Measurements from ENCODE around the gene SLAMF7.
"Not testable (repeated sequence)": the region's sequence is repeated elsewhere in the genome, so short reads cannot be mapped to it uniquely, and the experiment has no call there.

Gene SLAMF7, protein sequence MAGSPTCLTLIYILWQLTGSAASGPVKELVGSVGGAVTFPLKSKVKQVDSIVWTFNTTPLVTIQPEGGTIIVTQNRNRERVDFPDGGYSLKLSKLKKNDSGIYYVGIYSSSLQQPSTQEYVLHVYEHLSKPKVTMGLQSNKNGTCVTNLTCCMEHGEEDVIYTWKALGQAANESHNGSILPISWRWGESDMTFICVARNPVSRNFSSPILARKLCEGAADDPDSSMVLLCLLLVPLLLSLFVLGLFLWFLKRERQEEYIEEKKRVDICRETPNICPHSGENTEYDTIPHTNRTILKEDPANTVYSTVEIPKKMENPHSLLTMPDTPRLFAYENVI

DNA sequence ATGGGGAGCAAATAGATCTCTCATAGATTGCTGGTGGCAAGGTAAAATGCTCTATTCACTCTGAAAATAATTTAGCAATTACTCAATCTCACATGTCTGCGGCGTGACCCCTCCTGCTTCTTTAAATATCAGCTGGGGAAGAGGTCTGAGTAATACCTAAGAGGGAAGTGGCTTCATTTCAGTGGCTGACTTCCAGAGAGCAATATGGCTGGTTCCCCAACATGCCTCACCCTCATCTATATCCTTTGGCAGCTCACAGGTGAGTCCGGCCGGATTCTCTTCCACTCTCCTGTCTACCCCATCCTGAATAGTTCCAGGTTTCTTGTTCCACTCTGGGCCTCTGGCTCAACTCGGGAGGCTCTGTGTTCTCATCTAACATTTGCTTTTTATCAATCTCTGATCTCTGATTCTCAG, at the start of gene SLAMF7:
TSS of gene SLAMF7 (plus strand) at position 150 of the 414 bp plus-strand sequence. CDS start at position 205, 55 bp downstream.
- peaks cover 10% of the 10 kb centered on the region for H3K9me3 ChIP-seq (ENCODE audit: control insufficient read depth, low read length)
- DNase-seq (ENCODE audit: low read depth), result no peak
- H3K36me3 ChIP-seq (ENCODE audit: control insufficient read depth, insufficient read depth, low read length, severe bottlenecking), result no peaks in the 10 kb centered on the region
- H3K27me3 ChIP-seq (replicated peaks; ENCODE audit: control insufficient read depth, insufficient read depth, low read length), result peaks cover 12% of the 10 kb centered on the region
- no peak within 1 kb of the TSS for H3K9ac ChIP-seq (ENCODE audit: low read length)
- H3K4me1 ChIP-seq (ENCODE audit: control insufficient read depth, insufficient read depth, low read length), result no peaks in the 10 kb centered on the region
- no peak within 1 kb of the TSS for H3K4me3 ChIP-seq (ENCODE audit: low read length)

DNA sequence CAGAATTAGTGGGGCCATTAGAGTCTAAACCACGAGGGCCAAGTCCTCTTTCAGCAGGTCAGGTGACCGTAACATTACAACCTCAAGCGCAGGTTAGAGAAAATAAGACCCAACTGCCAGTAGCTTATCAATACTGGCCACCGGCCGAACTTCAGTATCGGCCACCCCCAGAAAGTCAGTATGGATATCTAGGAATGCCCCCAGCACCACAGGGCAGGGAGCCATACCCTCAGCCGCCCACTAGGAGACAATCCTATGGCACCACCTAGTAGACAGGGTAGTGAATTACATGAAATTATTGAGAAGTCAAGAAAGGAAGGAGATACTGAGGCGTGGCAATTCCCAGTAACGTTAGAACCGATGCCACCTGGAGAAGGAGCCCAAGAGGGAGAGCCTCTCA, 46.7 kb upstream of the SLAMF7 start:
- DNase-seq (ENCODE audit: low read depth); H3K9ac ChIP-seq (ENCODE audit: low read length); H3K27me3 ChIP-seq (replicated peaks; ENCODE audit: control insufficient read depth, insufficient read depth, low read length); H3K4me1 ChIP-seq (ENCODE audit: control insufficient read depth, insufficient read depth, low read length); H3K4me3 ChIP-seq (ENCODE audit: low read length); H3K36me3 ChIP-seq (ENCODE audit: control insufficient read depth, insufficient read depth, low read length, severe bottlenecking); H3K9me3 ChIP-seq (ENCODE audit: control insufficient read depth, low read length): not testable (repeated sequence)

DNA sequence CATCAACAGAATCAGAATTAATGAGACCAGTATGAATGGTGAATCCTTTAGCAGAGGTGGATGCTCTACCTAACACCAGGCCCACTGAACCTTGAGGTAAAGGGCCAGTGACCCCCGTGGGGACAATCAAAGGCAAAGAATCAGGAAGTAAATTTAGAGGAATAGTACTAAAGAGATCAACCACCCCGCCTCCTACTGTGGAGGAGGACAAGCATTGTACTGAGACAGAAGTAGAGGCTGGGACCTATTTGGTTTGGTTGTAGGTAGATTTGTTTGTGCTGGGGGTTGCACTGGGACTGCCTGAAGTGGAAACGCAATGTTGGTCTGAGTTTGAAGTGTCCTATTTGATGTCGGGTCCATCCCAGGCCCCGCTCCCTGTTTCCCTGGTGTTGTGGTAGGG, 36.9 kb upstream of the SLAMF7 start:
- Histone ChIP-seq H3K36me3 (ENCODE audit: control insufficient read depth, insufficient read depth, low read length, severe bottlenecking) (no peaks in the 10 kb centered on the region), H3K9ac (ENCODE audit: low read length) (no peak overlapping the region), H3K9me3 (ENCODE audit: control insufficient read depth, low read length) (no peaks in the 10 kb centered on the region), H3K4me1 (ENCODE audit: control insufficient read depth, insufficient read depth, low read length) (no peaks in the 10 kb centered on the region), H3K27me3 (replicated peaks; ENCODE audit: control insufficient read depth, insufficient read depth, low read length) (peaks cover 5% of the 10 kb centered on the region), H3K4me3 (ENCODE audit: low read length) (no peak overlapping the region)
- no peak for DNase-seq (ENCODE audit: low read depth)

DNA sequence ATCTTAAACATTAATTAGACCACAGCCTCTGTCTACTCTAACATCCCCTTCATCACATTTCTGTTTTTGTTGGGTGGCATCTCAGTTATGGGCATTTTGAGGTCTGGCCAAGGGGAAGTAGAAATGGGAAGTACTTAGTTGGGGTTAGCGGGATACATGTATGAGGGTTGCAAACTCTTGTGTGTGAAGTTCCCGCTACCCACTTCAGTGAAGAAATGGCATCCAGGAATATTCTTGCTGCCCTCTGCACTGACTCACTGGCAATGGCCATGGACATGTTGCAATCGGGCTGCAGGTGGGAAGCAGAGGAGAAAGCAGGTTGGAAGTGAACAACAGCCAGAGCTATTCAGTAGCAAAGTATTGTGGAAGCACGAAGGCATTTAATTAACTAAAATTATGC, 34.8 kb upstream of the SLAMF7 start:
- Histone ChIP-seq H3K4me1 (ENCODE audit: control insufficient read depth, insufficient read depth, low read length) (no peaks in the 10 kb centered on the region), H3K27me3 (replicated peaks; ENCODE audit: control insufficient read depth, insufficient read depth, low read length) (peaks cover 20% of the 10 kb centered on the region), H3K9ac (ENCODE audit: low read length) (no peak overlapping the region), H3K4me3 (ENCODE audit: low read length) (no peak overlapping the region), H3K9me3 (ENCODE audit: control insufficient read depth, low read length) (no peaks in the 10 kb centered on the region), H3K36me3 (ENCODE audit: control insufficient read depth, insufficient read depth, low read length, severe bottlenecking) (no peaks in the 10 kb centered on the region)
- no peak for DNase-seq (ENCODE audit: low read depth)

DNA sequence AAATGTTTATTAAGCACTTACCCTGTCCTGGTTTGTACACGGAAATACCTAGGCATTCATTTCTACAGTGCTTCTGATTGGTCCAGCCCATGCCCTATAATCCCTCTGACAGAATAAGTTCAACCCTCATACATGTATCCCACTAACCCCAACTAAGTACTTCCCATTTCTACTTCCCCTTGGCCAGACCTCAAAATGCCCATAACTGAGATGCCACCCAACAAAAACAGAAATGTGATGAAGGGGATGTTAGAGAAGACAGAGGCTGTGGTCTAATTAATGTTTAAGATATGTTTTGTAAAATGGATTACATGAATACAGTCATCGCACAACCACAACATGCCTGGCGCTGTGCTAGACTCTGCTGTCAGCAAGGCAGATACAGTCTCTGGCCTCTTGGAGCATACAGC, 33.8 kb upstream of the SLAMF7 start:
- H3K9me3 ChIP-seq (ENCODE audit: control insufficient read depth, low read length); H3K36me3 ChIP-seq (ENCODE audit: control insufficient read depth, insufficient read depth, low read length, severe bottlenecking); H3K4me3 ChIP-seq (ENCODE audit: low read length); H3K4me1 ChIP-seq (ENCODE audit: control insufficient read depth, insufficient read depth, low read length); H3K9ac ChIP-seq (ENCODE audit: low read length); DNase-seq (ENCODE audit: low read depth): not testable (repeated sequence)
- peaks cover 24% of the 10 kb centered on the region for H3K27me3 ChIP-seq (replicated peaks; ENCODE audit: control insufficient read depth, insufficient read depth, low read length)

DNA sequence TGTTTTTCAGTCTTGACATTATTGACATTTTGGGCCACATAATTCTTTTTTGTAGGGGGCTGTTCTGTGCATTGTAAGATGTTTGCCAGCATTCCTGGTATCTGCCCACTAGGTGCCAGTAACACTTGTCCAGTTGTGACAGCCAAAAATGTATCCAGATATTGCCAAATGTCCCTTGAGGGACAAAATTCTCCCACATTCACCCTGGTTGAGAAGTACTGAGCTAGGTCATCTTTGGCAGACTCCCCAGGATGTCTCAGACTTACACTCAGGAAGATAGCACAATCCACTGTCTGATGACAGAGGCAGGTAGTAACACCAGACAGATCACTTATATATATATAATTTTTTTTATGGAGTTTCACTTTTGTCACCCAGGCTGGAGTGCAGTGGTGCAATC, 33.3 kb upstream of the SLAMF7 start:
- Histone ChIP-seq H3K27me3 (replicated peaks; ENCODE audit: control insufficient read depth, insufficient read depth, low read length) (peaks cover 28% of the 10 kb centered on the region), H3K36me3 (ENCODE audit: control insufficient read depth, insufficient read depth, low read length, severe bottlenecking) (no peaks in the 10 kb centered on the region), H3K4me3 (ENCODE audit: low read length) (no peak overlapping the region), H3K9me3 (ENCODE audit: control insufficient read depth, low read length) (no peaks in the 10 kb centered on the region), H3K4me1 (ENCODE audit: control insufficient read depth, insufficient read depth, low read length) (no peaks in the 10 kb centered on the region), H3K9ac (ENCODE audit: low read length) (no peak overlapping the region)
- DNase-seq (ENCODE audit: low read depth), result no peak

DNA sequence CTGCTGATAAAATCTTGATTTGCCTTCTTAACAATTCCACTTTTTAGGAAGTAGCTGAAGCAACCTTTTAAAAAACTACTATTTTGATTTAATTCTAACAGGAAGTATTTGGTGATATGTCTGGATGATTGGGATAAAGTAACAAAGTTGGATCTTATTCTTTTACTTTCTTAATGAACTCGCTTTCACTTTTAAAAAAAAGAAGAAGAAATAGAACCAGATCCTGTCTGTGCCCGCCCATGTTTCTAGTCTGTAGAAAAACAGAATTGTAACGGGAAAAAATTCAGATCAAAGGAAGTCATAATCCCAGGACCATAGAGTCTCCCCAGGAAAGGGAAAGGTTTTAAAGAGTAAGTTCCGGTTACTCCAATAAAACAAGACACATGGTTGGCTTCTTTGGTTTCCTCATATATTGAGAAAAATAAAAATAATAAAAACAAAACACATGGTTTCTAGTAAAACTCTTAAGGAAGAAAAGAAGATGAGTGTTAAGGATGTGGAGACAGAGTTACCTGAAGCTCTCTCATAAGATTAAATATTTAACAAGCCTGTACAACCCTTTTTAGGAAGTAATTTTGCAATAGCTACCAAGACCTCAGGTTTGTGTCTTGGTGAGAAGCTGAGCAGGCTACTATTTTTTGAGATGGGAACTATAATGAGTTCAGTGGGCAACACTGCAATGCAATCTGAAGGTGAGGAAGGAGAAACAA, 32.4 kb upstream of the SLAMF7 start:
- H3K27me3 ChIP-seq (replicated peaks; ENCODE audit: control insufficient read depth, insufficient read depth, low read length), result peaks cover 34% of the 10 kb centered on the region
- DNase-seq (ENCODE audit: low read depth), result no peak

DNA sequence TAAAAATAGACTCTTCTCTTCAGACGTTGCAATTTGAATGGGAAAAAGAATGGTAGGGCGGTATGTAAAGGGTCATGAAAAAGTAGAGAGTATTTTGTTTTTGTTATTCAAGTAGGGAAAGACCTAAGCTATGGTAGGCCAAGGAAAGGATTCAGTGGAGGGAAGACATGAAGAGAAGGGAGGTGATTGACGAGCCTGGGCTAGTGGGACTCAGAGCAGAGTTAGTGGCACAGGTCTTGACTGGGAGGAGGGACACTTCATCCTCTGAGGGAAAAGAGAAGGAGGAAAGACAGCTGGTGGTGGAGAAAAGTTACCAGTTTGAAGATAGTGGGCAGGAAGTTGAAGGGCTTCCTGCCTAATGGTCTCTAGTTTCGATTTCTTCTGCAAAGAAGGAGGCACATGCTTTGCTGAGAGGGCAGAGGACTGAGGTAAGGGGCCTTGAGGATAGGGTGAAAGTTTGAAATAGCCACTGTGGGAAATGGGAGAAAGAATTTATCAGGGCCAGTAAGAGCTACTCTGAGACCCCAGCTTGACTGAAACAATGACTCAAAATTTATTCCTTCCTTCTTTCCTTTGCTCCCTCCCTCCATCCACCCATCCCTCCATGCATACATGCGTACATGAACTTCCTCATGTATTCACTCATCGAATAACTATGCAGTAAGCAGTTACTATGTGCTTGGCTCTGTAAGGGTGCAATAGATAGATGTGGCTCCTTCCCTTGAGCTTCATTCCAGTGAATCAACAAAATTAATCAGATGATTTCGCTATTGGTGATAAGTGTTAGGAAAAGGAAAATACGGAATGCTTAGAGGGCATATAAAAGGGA, 31.6 kb upstream of the SLAMF7 start:
- Histone ChIP-seq H3K9ac (ENCODE audit: low read length) (no peak overlapping the region), H3K9me3 (ENCODE audit: control insufficient read depth, low read length) (no peaks in the 10 kb centered on the region), H3K4me3 (ENCODE audit: low read length) (no peak overlapping the region), H3K36me3 (ENCODE audit: control insufficient read depth, insufficient read depth, low read length, severe bottlenecking) (no peaks in the 10 kb centered on the region), H3K27me3 (replicated peaks; ENCODE audit: control insufficient read depth, insufficient read depth, low read length) (peaks cover 40% of the 10 kb centered on the region), H3K4me1 (ENCODE audit: control insufficient read depth, insufficient read depth, low read length) (no peaks in the 10 kb centered on the region)
- no peak for DNase-seq (ENCODE audit: low read depth)

More for the DNA sequence above, 32.4 kb upstream of the SLAMF7 start:
- Histone ChIP-seq H3K36me3 (ENCODE audit: control insufficient read depth, insufficient read depth, low read length, severe bottlenecking) (no peaks in the 10 kb centered on the region), H3K9ac (ENCODE audit: low read length) (no peak overlapping the region), H3K9me3 (ENCODE audit: control insufficient read depth, low read length) (no peaks in the 10 kb centered on the region), H3K4me3 (ENCODE audit: low read length) (no peak overlapping the region), H3K4me1 (ENCODE audit: control insufficient read depth, insufficient read depth, low read length) (no peaks in the 10 kb centered on the region)

DNA sequence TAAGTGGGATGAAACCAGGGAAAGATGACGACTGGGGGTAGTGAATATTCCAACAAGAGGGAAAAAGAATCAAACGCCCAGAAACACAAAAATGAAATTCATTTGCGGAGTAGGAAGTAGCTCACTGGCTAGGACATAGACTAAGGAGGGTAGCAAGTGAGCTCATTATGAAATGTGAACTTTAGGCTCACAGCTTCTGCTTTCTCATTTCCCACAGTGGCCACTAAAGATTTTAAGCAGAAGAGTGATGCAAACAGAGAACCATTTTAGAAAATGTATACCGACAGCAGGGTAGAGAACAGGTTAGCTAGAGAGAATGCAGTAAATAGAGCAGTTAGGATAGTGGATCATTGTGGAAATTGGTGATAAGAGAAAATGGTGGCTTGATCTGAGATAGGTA, 30.9 kb upstream of the SLAMF7 start:
- Histone ChIP-seq H3K9me3 (ENCODE audit: control insufficient read depth, low read length) (no peaks in the 10 kb centered on the region), H3K27me3 (replicated peaks; ENCODE audit: control insufficient read depth, insufficient read depth, low read length) (peaks cover 45% of the 10 kb centered on the region), H3K36me3 (ENCODE audit: control insufficient read depth, insufficient read depth, low read length, severe bottlenecking) (no peaks in the 10 kb centered on the region), H3K4me1 (ENCODE audit: control insufficient read depth, insufficient read depth, low read length) (no peaks in the 10 kb centered on the region), H3K4me3 (ENCODE audit: low read length) (no peak overlapping the region), H3K9ac (ENCODE audit: low read length) (no peak overlapping the region)
- DNase-seq (ENCODE audit: low read depth), result no peak

DNA sequence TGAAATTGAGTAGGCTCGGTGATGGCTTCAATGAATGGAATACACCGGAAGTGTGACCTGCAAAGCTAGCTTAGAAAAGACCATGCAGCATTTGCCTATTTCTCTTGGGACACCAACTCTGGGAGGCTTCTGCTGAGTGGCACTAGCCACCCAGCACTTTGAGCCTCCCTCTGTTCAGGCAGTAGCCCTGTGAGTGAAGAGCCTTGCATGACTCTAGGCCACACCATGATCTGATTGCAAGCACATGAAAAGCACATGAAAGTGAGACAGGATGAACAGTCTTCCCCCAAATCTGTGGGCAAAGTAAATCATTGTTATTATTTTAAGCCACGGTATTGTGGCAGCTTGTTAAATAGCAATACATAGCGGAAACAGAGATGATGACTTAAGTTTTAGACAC, 30.2 kb upstream of the SLAMF7 start:
- H3K9ac ChIP-seq (ENCODE audit: low read length), result no peak overlapping the region
- DNase-seq (ENCODE audit: low read depth), result no peak

DNA sequence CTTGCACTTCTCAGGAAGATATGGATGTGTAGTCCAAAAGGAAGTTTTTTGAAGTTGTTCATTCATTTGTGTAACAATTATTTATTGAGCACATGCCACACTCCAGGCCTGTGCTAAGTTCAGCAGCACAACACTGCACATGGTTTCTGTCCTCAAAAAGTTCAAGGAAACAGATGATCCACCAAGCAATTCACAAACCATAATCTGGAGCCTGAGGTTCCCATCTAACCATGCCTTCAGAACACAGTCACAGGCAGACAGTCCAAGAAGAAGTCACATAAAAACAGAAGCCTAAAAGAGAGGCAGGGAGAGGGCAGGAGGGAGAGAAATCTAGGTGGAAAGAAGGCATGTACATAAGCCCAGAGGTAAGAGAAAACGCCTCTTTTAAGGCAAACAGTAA, 29.3 kb upstream of the SLAMF7 start:
- no peaks in the 10 kb centered on the region for H3K4me1 ChIP-seq (ENCODE audit: control insufficient read depth, insufficient read depth, low read length)
- H3K36me3 ChIP-seq (ENCODE audit: control insufficient read depth, insufficient read depth, low read length, severe bottlenecking), result no peaks in the 10 kb centered on the region
- no peak for DNase-seq (ENCODE audit: low read depth)
- H3K9me3 ChIP-seq (ENCODE audit: control insufficient read depth, low read length), result no peaks in the 10 kb centered on the region
- H3K27me3 ChIP-seq (replicated peaks; ENCODE audit: control insufficient read depth, insufficient read depth, low read length), result peaks cover 42% of the 10 kb centered on the region
- H3K9ac ChIP-seq (ENCODE audit: low read length), result no peak overlapping the region
- no peak overlapping the region for H3K4me3 ChIP-seq (ENCODE audit: low read length)

More for the DNA sequence above, 30.2 kb upstream of the SLAMF7 start:
- H3K36me3 ChIP-seq (ENCODE audit: control insufficient read depth, insufficient read depth, low read length, severe bottlenecking), result no peaks in the 10 kb centered on the region
- H3K4me1 ChIP-seq (ENCODE audit: control insufficient read depth, insufficient read depth, low read length), result no peaks in the 10 kb centered on the region
- no peak overlapping the region for H3K4me3 ChIP-seq (ENCODE audit: low read length)
- H3K9me3 ChIP-seq (ENCODE audit: control insufficient read depth, low read length), result no peaks in the 10 kb centered on the region
- peaks cover 42% of the 10 kb centered on the region for H3K27me3 ChIP-seq (replicated peaks; ENCODE audit: control insufficient read depth, insufficient read depth, low read length)

Data from adipocyte (in vitro differentiated cells).